Effector memory CD8-positive, alpha-beta T cell (primary cell): ENCODE data around the gene SMC5.

Source experiments
- ATAC-seq: fragments of 150-1000 bp; cut with Tn5 transposase; replicated peaks from 2 replicates; pipeline ENCODE4 v1.10.0; 2021; ENCODE audit warnings: mild to moderate bottlenecking, moderate library complexity
- DNase-seq, 3 experiments: peaks; one replicate each; pipeline ENCODE4 v3.0.0; 2021
- H3K27ac Mint-ChIP-seq, 2 donors: one replicate each; pipeline ENCODE4 v1.8.0; 2022; ENCODE audit warnings: mild to moderate bottlenecking in 2 of 2, mixed read lengths in 2 of 2, moderate library complexity in 2 of 2
- H3K27me3 Mint-ChIP-seq, 2 donors: one replicate each; pipeline ENCODE4 v1.8.0; 2022; ENCODE audit warnings: mixed read lengths in 2 of 2
- H3K36me3 Mint-ChIP-seq: one replicate; pipeline ENCODE4 v1.8.0; 2022; ENCODE audit warnings: mild to moderate bottlenecking, moderate library complexity, mixed read lengths; ENCODE audit not compliant: insufficient read depth
- H3K4me1 Mint-ChIP-seq, 2 donors: one replicate each; pipeline ENCODE4 v1.8.0; 2022; ENCODE audit warnings: low read depth in 2 of 2, mixed read lengths in 2 of 2
- H3K4me3 Mint-ChIP-seq, 2 donors: one replicate each; pipeline ENCODE4 v1.8.0; 2022; ENCODE audit warnings: mild to moderate bottlenecking in 2 of 2, mixed read lengths in 2 of 2, moderate library complexity in 2 of 2
- H3K9me3 Mint-ChIP-seq, 2 donors: one replicate each; pipeline ENCODE4 v1.8.0; 2022; ENCODE audit warnings: mixed read lengths in 2 of 2

The SMC5 gene

GRCh38 chr9:70340572-70340971 lies 81.8 kb downstream of the SMC5 start:
- no peak for DNase-seq
- H3K4me1 Mint-ChIP-seq = no peaks in the 10 kb centered on the region
- no peak overlapping the region for H3K4me3 Mint-ChIP-seq
- H3K27ac Mint-ChIP-seq = peak overlapping the region in 1 of 2 donors; percentile 53
- H3K36me3 Mint-ChIP-seq = no peaks in the 10 kb centered on the region
- H3K9me3 Mint-ChIP-seq = no peaks in the 10 kb centered on the region
- ATAC-seq = no peak
- H3K27me3 Mint-ChIP-seq = no peaks in the 10 kb centered on the region

GRCh38 chr9:70347046-70347445 lies 88.3 kb downstream of the SMC5 start:
- peaks cover 39% of the 10 kb centered on the region for H3K36me3 Mint-ChIP-seq

GRCh38 chr9:70352356-70352755 lies 93.6 kb downstream of the SMC5 start:
- DNase-seq (no peak), ATAC-seq (no peak)
- Mint-ChIP-seq H3K4me3 (no peak overlapping the region), H3K27me3 (no peaks in the 10 kb centered on the region), H3K4me1 (no peaks in the 10 kb centered on the region), H3K9me3 (no peaks in the 10 kb centered on the region), H3K27ac (peak overlapping the region in 1 of 2 donors; percentile 13), H3K36me3 (peaks cover 34% of the 10 kb centered on the region)

More at GRCh38 chr9:70347046-70347445, 88.3 kb downstream of the SMC5 start:
- Mint-ChIP-seq H3K27ac (peak overlapping the region in 1 of 2 donors; percentile 32), H3K9me3 (no peaks in the 10 kb centered on the region), H3K4me3 (no peak overlapping the region), H3K27me3 (no peaks in the 10 kb centered on the region), H3K4me1 (no peaks in the 10 kb centered on the region)
- ATAC-seq = no peak
- no peak for DNase-seq

GRCh38 chr9:70352802-70353201 lies 94.0 kb downstream of the SMC5 start:
- ATAC-seq (no peak), DNase-seq (no peak)
- no peak overlapping the region for H3K4me3 Mint-ChIP-seq
- peak overlapping the region in 1 of 2 donors; percentile 13 for H3K27ac Mint-ChIP-seq
- no peaks in the 10 kb centered on the region for H3K27me3 Mint-ChIP-seq
- H3K9me3 Mint-ChIP-seq = no peaks in the 10 kb centered on the region
- peaks cover 30% of the 10 kb centered on the region for H3K36me3 Mint-ChIP-seq
- H3K4me1 Mint-ChIP-seq = no peaks in the 10 kb centered on the region

GRCh38 chr9:70355801-70356200 lies 97.0 kb downstream of the SMC5 start:
- no peaks in the 10 kb centered on the region for H3K9me3 Mint-ChIP-seq
- H3K27ac Mint-ChIP-seq = peak overlapping the region in 1 of 2 donors; percentile 79

GRCh38 chr9:70362952-70363351 lies 104.2 kb downstream of the SMC5 start:
- no peak for DNase-seq
- H3K9me3 Mint-ChIP-seq = no peaks in the 10 kb centered on the region

More at GRCh38 chr9:70355801-70356200, 97.0 kb downstream of the SMC5 start:
- ATAC-seq (no peak), DNase-seq (no peak)
- H3K36me3 Mint-ChIP-seq = peaks cover 11% of the 10 kb centered on the region
- no peaks in the 10 kb centered on the region for H3K4me1 Mint-ChIP-seq
- H3K4me3 Mint-ChIP-seq = no peak overlapping the region
- H3K27me3 Mint-ChIP-seq = no peaks in the 10 kb centered on the region

GRCh38 chr9:70363760-70364159 lies 105.0 kb downstream of the SMC5 start:
- H3K27ac Mint-ChIP-seq = no peak overlapping the region
- no peak overlapping the region for H3K4me3 Mint-ChIP-seq
- no peak for DNase-seq
- no peaks in the 10 kb centered on the region for H3K27me3 Mint-ChIP-seq
- no peaks in the 10 kb centered on the region for H3K9me3 Mint-ChIP-seq
- no peaks in the 10 kb centered on the region for H3K4me1 Mint-ChIP-seq
- ATAC-seq = no peak
- no peaks in the 10 kb centered on the region for H3K36me3 Mint-ChIP-seq

More at GRCh38 chr9:70362952-70363351, 104.2 kb downstream of the SMC5 start:
- ATAC-seq = no peak
- H3K36me3 Mint-ChIP-seq = no peaks in the 10 kb centered on the region
- no peak overlapping the region for H3K4me3 Mint-ChIP-seq
- no peaks in the 10 kb centered on the region for H3K27me3 Mint-ChIP-seq
- H3K27ac Mint-ChIP-seq = no peak overlapping the region
- H3K4me1 Mint-ChIP-seq = no peaks in the 10 kb centered on the region

- Mint-ChIP-seq H3K27ac (no peak overlapping the region), H3K27me3 (no peaks in the 10 kb centered on the region), H3K4me1 (no peaks in the 10 kb centered on the region), H3K4me3 (no peak overlapping the region), H3K36me3 (no peaks in the 10 kb centered on the region), H3K9me3 (no peaks in the 10 kb centered on the region)
- no peak for DNase-seq
- no peak for ATAC-seq
Observed at GRCh38 chr9:70367305-70367930, 108.6 kb downstream of the SMC5 start.

- no peak for DNase-seq
- Mint-ChIP-seq H3K27me3 (no peaks in the 10 kb centered on the region), H3K4me3 (no peak overlapping the region), H3K36me3 (peaks cover 6% of the 10 kb centered on the region), H3K27ac (no peak overlapping the region), H3K4me1 (no peaks in the 10 kb centered on the region), H3K9me3 (no peaks in the 10 kb centered on the region)
- ATAC-seq = no peak
Observed at GRCh38 chr9:70374962-70375618, 116.3 kb downstream of the SMC5 start.

GRCh38 chr9:70382046-70382708 lies 123.4 kb downstream of the SMC5 start:
- H3K27me3 Mint-ChIP-seq = no peaks in the 10 kb centered on the region
- H3K36me3 Mint-ChIP-seq = peaks cover 45% of the 10 kb centered on the region
- DNase-seq (no peak), ATAC-seq (no peak)
- peaks cover 8 to 15% of the 10 kb centered on the region in 2 donors for H3K4me1 Mint-ChIP-seq
- no peaks in the 10 kb centered on the region for H3K9me3 Mint-ChIP-seq
- peak overlapping the region; percentile 49 to 75 for H3K27ac Mint-ChIP-seq
- H3K4me3 Mint-ChIP-seq = no peak overlapping the region

- H3K36me3 Mint-ChIP-seq = peaks cover 47% of the 10 kb centered on the region
- H3K4me3 Mint-ChIP-seq = no peak overlapping the region
- H3K4me1 Mint-ChIP-seq = peaks cover 15 to 20% of the 10 kb centered on the region in 2 donors
- H3K27me3 Mint-ChIP-seq = no peaks in the 10 kb centered on the region
- H3K27ac Mint-ChIP-seq = peak overlapping the region; percentile 49 to 75
- H3K9me3 Mint-ChIP-seq = no peaks in the 10 kb centered on the region
- ATAC-seq (no peak), DNase-seq (no peak)
Observed at GRCh38 chr9:70382709-70383605, 124.2 kb downstream of the SMC5 start.

GRCh38 chr9:70385426-70385825 lies 126.6 kb downstream of the SMC5 start:
- Mint-ChIP-seq H3K27me3 (no peaks in the 10 kb centered on the region), H3K4me1 (peaks cover 31 to 33% of the 10 kb centered on the region in 2 donors)

GRCh38 chr9:70387663-70388062 lies 128.9 kb downstream of the SMC5 start:
- H3K4me1 Mint-ChIP-seq = peaks cover 48 to 53% of the 10 kb centered on the region in 2 donors
- H3K4me3 Mint-ChIP-seq = no peak overlapping the region
- no peaks in the 10 kb centered on the region for H3K9me3 Mint-ChIP-seq
- no peaks in the 10 kb centered on the region for H3K27me3 Mint-ChIP-seq
- DNase-seq (no peak), ATAC-seq (no peak)
- H3K27ac Mint-ChIP-seq = no peak overlapping the region
- H3K36me3 Mint-ChIP-seq = peaks cover 50% of the 10 kb centered on the region

More at GRCh38 chr9:70385426-70385825, 126.6 kb downstream of the SMC5 start:
- Mint-ChIP-seq H3K27ac (peak overlapping the region in 1 of 2 donors; percentile 27), H3K4me3 (no peak overlapping the region), H3K9me3 (no peaks in the 10 kb centered on the region), H3K36me3 (peaks cover 59% of the 10 kb centered on the region)
- no peak for ATAC-seq
- no peak for DNase-seq
